PFSK-1 (cell line): ENCODE measurements around the gene EML1.

Source experiments
- FOXP2 ChIP-seq: optimal IDR thresholded peaks from 2 replicates; pipeline ENCODE3; 2011; ENCODE audit warnings: borderline replicate concordance, control low read depth, inconsistent platforms; ENCODE audit not compliant: insufficient read depth; ENCODE audit errors: extremely low read length, extremely low read depth
- POLR2AphosphoS5 ChIP-seq: IDR thresholded peaks from 2 replicates; pipeline ENCODE4 v1.6.1; 2012; ENCODE audit warnings: low read depth, mild to moderate bottlenecking, control low read depth, low read length, moderate library complexity
- SIN3A ChIP-seq: IDR thresholded peaks from 2 replicates; pipeline ENCODE4 v1.6.1; 2012; ENCODE audit warnings: mild to moderate bottlenecking, low read length, moderate library complexity, borderline replicate concordance; ENCODE audit not compliant: insufficient read depth
- TAF1 ChIP-seq: IDR thresholded peaks from 2 replicates; pipeline ENCODE4 v1.6.1; 2012; ENCODE audit warnings: low read length, control low read depth, borderline replicate concordance; ENCODE audit not compliant: insufficient read depth
- TF ChIP-seq, protein P1 (sequence below), 2 experiments: IDR thresholded peaks; 2 replicates each; pipeline versions ENCODE4 v1.6.1 to v1.8.0; 2011 to 2012; ENCODE audit warnings: low read depth in 2 of 2, low read length in 2 of 2, control low read depth in 1 of 2, inconsistent platforms in 1 of 2, mild to moderate bottlenecking in 1 of 2, moderate library complexity in 1 of 2; ENCODE audit not compliant: insufficient read depth in 1 of 2

Gene EML1

DNA sequence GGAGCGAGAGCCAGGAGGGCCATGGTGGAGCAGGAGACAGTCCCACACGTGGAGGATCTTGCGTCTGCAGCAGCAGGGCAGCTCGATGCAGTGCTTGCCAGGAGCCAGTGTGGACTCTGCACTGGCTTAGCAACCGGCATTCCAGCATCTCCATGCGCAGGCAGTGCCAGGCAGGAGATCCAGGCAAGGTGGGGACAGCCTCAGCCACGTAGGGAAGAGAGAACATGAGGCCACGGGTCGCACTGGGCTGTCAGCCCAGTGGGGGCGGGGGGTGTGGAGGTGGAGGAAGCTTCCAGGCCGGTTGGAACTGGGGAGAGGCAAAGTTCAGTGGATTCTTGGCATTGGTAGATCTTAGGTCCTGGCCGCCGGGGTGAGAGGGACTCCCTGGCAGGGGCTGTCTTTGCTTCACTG, 151.0 kb downstream of the EML1 start:
- TF ChIP-seq FOXP2, result no peak
- TF ChIP-seq, protein P1, sequence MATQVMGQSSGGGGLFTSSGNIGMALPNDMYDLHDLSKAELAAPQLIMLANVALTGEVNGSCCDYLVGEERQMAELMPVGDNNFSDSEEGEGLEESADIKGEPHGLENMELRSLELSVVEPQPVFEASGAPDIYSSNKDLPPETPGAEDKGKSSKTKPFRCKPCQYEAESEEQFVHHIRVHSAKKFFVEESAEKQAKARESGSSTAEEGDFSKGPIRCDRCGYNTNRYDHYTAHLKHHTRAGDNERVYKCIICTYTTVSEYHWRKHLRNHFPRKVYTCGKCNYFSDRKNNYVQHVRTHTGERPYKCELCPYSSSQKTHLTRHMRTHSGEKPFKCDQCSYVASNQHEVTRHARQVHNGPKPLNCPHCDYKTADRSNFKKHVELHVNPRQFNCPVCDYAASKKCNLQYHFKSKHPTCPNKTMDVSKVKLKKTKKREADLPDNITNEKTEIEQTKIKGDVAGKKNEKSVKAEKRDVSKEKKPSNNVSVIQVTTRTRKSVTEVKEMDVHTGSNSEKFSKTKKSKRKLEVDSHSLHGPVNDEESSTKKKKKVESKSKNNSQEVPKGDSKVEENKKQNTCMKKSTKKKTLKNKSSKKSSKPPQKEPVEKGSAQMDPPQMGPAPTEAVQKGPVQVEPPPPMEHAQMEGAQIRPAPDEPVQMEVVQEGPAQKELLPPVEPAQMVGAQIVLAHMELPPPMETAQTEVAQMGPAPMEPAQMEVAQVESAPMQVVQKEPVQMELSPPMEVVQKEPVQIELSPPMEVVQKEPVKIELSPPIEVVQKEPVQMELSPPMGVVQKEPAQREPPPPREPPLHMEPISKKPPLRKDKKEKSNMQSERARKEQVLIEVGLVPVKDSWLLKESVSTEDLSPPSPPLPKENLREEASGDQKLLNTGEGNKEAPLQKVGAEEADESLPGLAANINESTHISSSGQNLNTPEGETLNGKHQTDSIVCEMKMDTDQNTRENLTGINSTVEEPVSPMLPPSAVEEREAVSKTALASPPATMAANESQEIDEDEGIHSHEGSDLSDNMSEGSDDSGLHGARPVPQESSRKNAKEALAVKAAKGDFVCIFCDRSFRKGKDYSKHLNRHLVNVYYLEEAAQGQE (IDR thresholded peaks at IDR 0.05; ENCODE audit: insufficient read depth in 1 of 2, low read depth in 2 of 2, low read length in 2 of 2), result no peak
- no peak for TF ChIP-seq POLR2AphosphoS5
- TF ChIP-seq TAF1, result no peak
- TF ChIP-seq SIN3A, result no peak

DNA sequence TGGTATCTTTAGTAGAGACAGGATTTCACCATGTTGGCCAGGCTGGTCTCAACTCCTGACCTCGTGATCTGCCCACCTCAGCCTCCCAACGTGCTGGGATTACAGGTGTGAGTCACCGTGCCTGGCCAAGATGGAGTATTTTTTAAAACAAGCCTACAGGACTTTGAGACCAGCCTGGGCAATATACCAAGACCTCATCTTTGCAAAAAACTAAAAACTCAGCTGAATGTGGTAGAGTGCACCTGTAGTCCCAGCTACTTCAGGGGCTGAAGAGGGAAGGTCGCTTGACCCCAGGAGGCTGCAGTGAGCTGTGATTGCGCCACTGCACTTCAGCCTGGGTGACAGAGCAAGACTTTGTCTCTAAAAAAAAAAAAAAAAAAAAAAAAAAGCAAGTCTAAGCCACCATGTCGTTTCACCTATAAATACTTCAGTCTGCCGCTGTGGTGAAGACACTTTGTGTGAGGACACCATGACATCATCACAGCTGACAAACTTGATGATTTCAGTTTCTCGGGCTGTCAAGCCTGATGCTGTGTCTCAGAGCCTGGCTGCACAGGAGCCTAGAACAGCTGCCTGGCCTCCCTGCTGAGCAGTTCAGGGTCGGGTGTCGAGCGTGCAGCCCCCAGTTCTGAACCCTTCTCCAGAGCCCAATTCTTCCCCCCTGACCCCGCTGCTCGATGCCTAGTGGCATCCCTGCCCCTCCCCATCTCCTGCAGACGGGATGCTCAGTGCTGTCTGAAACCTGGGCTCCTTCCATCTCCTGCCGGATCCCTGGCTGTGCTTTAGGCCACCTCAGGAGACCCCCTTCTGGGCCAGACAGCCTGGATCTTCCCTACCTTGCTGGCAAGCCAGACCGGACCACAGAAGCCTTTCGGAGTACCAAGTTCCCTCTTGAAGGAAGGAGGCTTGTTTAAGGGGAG, 152.8 kb downstream of the EML1 start:
- no peak for TF ChIP-seq POLR2AphosphoS5
- TF ChIP-seq, protein P1 (IDR thresholded peaks at IDR 0.05; ENCODE audit: insufficient read depth in 1 of 2, low read depth in 2 of 2, low read length in 2 of 2), result no peak

DNA sequence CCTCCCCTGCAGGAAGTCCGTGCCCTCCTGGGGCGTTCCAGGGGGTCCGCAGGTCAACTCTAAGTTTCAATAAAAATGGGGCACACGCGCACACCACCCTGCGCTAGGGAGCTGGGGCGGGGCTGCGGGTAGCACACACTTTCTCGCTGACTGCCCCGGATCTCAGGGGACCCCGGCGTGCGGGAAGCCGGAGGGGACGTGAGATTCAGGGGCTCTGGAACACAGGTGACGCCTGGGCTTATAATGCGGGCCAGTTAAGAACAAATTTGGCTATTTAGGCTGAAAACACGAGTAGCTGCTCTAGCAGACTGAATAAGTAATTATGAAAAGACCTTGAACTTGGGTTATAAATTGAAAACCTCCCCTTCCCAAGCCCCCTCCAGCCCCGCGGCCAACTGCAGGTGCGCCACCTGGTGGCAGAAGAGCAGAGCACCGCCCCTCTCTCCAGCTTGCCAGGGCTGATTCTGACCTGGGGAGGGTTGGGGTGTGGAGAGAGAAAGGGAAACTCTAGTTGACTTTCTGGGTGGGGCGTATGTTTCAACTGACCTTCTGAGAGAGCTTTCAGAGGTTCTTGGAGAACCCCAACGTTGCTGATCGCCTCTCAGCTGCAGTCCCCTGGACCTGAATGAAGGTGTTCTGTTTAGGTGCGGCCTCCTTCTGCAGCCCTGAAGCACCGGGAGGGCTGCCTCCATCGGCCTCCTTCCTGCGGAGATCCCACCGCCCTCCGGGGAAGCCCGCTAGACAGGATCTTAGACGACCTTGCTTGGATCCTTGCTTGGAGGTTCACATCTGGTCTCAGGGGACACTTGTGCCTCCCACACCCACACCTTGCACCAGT, 153.7 kb downstream of the EML1 start:
- TF ChIP-seq SIN3A (no peak), TAF1 (no peak), POLR2AphosphoS5 (no peak), FOXP2 (no peak)
- TF ChIP-seq, protein P1 (IDR thresholded peaks at IDR 0.05; ENCODE audit: insufficient read depth in 1 of 2, low read depth in 2 of 2, low read length in 2 of 2), result no peak

DNA sequence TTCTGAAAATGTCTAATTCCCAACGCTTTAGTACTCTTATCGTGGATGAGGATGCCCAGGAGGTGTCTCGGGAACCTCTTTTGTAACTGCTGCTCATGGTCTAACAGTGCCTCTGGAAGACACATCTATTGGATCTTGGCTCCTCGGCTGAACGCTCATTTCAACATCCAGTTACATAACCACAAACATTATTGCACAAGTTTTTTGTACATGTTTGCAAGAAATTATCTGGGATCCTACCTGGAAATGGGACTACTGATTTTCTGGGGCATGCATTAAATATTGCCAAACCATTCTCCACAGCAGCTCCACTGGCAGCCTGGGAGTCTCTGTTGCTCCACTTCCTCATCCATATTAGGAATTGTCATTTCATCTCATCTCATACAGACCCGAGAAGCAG, 154.5 kb downstream of the EML1 start:
- TF ChIP-seq SIN3A (no peak), POLR2AphosphoS5 (no peak), FOXP2 (no peak), TAF1 (no peak)
- TF ChIP-seq, protein P1 (IDR thresholded peaks at IDR 0.05; ENCODE audit: insufficient read depth in 1 of 2, low read depth in 2 of 2, low read length in 2 of 2), result no peak
